ENCODE measurements around the gene TMEM130. TPM values are rescaled to one million over a fixed set of nuclear protein-coding genes. Genes with fewer than 3 reads are reported as not detected.
"Not testable (repeated sequence)": the region's sequence is repeated elsewhere in the genome, so short reads cannot be mapped to it uniquely, and the experiment has no call there.

Gene TMEM130
- total RNA-seq, 1 donor from 2014 or later: not detected

DNA sequence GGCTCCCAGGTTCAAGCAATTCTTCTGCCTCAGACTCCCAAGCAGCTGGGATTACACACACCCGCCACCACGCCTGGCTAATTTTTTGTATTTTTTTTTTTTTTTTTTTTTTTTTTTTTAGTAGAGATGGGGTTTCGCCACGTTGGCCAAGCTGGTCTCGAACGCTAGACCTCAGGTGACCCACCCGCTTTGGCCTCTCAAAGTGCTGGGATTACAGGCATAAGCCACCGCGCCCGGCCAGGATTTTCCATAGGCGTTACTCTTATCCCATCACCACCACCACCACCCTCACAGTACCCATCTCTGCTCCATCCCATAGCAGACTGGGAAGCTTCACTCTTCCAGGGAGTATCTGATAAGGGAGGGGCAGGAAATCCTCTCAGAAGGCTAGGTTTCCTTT, 3.8 kb upstream of the TMEM130 start:
- intact Hi-C loops (cut with micrococcal nuclease); DNase-seq (ENCODE audit: low spot score); H3K4me3 Mint-ChIP-seq (ENCODE audit: low read depth); H3K4me1 Mint-ChIP-seq (ENCODE audit: low read depth); H3K27ac Mint-ChIP-seq; H3K36me3 Mint-ChIP-seq (ENCODE audit: low read depth); H3K9me3 Mint-ChIP-seq: not testable (repeated sequence)
- peaks cover 14% of the 10 kb centered on the region for H3K27me3 Mint-ChIP-seq (ENCODE audit: low read depth)

GRCh38 chr7:98872328-98872924, 2.6 kb upstream of the TMEM130 start:
- no peak for DNase-seq (ENCODE audit: low spot score)
- intact Hi-C loops (cut with micrococcal nuclease): no loop called here
- peaks cover 19% of the 10 kb centered on the region for H3K27me3 Mint-ChIP-seq (ENCODE audit: low read depth)
- H3K36me3 Mint-ChIP-seq (ENCODE audit: low read depth): no peaks in the 10 kb centered on the region
- H3K27ac Mint-ChIP-seq: no peak overlapping the region
- no peaks in the 10 kb centered on the region for H3K9me3 Mint-ChIP-seq
- H3K4me3 Mint-ChIP-seq (ENCODE audit: low read depth): no peak overlapping the region
- H3K4me1 Mint-ChIP-seq (ENCODE audit: low read depth): peaks cover 1% of the 10 kb centered on the region

DNA sequence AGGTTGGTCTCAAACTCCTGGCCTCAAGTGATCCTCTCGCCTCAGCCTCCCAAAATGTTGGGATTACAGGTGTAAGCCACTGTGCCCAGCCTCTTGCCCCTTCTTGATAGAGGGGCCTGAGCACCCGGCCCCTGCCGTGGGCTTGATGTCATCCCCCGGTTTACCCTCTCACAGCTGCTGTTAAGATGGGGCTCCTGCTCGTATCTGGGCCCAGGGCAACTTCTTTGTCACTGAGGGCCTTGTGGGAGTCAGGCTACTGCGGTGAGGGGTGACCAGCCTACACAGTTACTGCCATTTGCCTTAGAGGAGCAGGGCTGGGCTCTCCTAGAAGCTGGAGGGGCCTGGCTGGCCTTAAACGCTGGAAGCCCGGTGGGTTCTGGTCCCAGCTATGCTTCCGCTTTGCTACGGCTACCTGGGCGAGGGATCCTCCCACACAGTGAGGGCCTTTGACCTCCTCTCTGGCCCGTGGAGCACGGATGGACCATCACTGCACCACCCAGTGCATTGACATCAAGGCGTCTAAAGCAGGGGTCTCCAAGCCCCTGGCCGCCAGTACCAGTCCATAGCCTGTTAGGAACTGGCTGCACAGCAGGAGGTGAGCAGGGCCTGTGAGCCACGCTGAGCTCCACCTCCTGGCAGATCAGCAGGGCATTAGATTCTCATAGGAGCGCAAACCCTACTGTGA, 1.1 kb upstream of the TMEM130 start:
- H3K27ac Mint-ChIP-seq: no peak overlapping the region
- no peak for DNase-seq (ENCODE audit: low spot score)
- peak overlapping the region; percentile 70 for H3K4me3 Mint-ChIP-seq (ENCODE audit: low read depth)
- peaks cover 1% of the 10 kb centered on the region for H3K4me1 Mint-ChIP-seq (ENCODE audit: low read depth)
- H3K36me3 Mint-ChIP-seq (ENCODE audit: low read depth): no peaks in the 10 kb centered on the region
- peaks cover 22% of the 10 kb centered on the region for H3K27me3 Mint-ChIP-seq (ENCODE audit: low read depth)
- no peaks in the 10 kb centered on the region for H3K9me3 Mint-ChIP-seq
- intact Hi-C loops (cut with micrococcal nuclease): no loop called here

- Mint-ChIP-seq H3K36me3 (ENCODE audit: low read depth) (no peaks in the 10 kb centered on the region), H3K27ac (no peak overlapping the region), H3K9me3 (no peaks in the 10 kb centered on the region), H3K4me3 (ENCODE audit: low read depth) (peak overlapping the region; percentile 70), H3K4me1 (ENCODE audit: low read depth) (peaks cover 1% of the 10 kb centered on the region), H3K27me3 (ENCODE audit: low read depth) (peaks cover 19% of the 10 kb centered on the region)
- intact Hi-C loops (cut with micrococcal nuclease): no loop called here
- peak; percentile 51 for DNase-seq (ENCODE audit: low spot score)
Measured at GRCh38 chr7:98870121-98870651, 372 bp upstream of the TMEM130 start.

DNA sequence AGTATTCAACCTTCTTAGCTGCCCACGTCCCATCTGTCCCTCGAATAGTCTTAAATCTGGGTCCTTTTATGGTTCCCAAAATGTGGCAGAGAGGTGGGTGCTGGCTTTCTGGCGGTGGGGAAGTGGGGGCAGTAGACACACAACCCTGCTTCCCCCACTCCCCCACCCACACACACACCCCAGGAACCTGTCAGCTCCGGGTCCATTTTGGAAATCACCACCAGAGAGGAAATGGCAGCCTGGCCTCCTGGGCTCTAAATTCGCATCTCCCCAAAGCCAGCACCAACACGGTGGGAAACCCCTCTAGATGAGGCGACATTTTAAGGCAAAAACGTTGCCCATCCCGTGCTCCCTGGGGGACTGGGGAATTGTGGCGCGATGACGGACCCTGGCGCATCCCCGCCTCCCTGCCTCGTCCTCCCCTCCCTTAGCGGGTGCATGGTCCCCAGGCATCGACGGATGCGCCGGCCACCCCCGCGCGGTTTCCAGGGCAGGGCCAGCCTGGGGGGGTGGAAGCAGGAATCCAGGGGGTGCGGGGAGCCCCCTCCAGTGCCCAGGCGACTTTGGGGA, 702 bp downstream of the TMEM130 start:
- Mint-ChIP-seq H3K4me1 (ENCODE audit: low read depth) (peaks cover 1% of the 10 kb centered on the region), H3K4me3 (ENCODE audit: low read depth) (peak overlapping the region; percentile 33), H3K27ac (no peak overlapping the region)

GRCh38 chr7:98868450-98868849, 1.4 kb downstream of the TMEM130 start:
- Mint-ChIP-seq H3K27me3 (ENCODE audit: low read depth) (peaks cover 23% of the 10 kb centered on the region), H3K9me3 (no peaks in the 10 kb centered on the region), H3K27ac (no peak overlapping the region), H3K4me1 (ENCODE audit: low read depth) (peaks cover 1% of the 10 kb centered on the region), H3K36me3 (ENCODE audit: low read depth) (no peaks in the 10 kb centered on the region), H3K4me3 (ENCODE audit: low read depth) (no peak overlapping the region)
- intact Hi-C loops (cut with micrococcal nuclease): no loop called here
- DNase-seq (ENCODE audit: low spot score): no peak

More for the DNA sequence above, 702 bp downstream of the TMEM130 start:
- H3K9me3 Mint-ChIP-seq: no peaks in the 10 kb centered on the region
- no peak for DNase-seq (ENCODE audit: low spot score)
- H3K27me3 Mint-ChIP-seq (ENCODE audit: low read depth): peaks cover 21% of the 10 kb centered on the region
- H3K36me3 Mint-ChIP-seq (ENCODE audit: low read depth): no peaks in the 10 kb centered on the region
- intact Hi-C loops (cut with micrococcal nuclease): no loop called here

GRCh38 chr7:98866765-98867164, 3.0 kb downstream of the TMEM130 start:
- H3K4me1 Mint-ChIP-seq (ENCODE audit: low read depth): peaks cover 1% of the 10 kb centered on the region
- no peak for DNase-seq (ENCODE audit: low spot score)
- intact Hi-C loops (cut with micrococcal nuclease): no loop called here
- H3K27me3 Mint-ChIP-seq (ENCODE audit: low read depth): peaks cover 23% of the 10 kb centered on the region
- H3K9me3 Mint-ChIP-seq: no peaks in the 10 kb centered on the region
- H3K27ac Mint-ChIP-seq: no peak overlapping the region
- no peaks in the 10 kb centered on the region for H3K36me3 Mint-ChIP-seq (ENCODE audit: low read depth)
- no peak overlapping the region for H3K4me3 Mint-ChIP-seq (ENCODE audit: low read depth)

- H3K9me3 Mint-ChIP-seq: no peaks in the 10 kb centered on the region
- intact Hi-C loops (cut with micrococcal nuclease): no loop called here
- H3K4me3 Mint-ChIP-seq (ENCODE audit: low read depth): no peak overlapping the region
- H3K36me3 Mint-ChIP-seq (ENCODE audit: low read depth): no peaks in the 10 kb centered on the region
- H3K27me3 Mint-ChIP-seq (ENCODE audit: low read depth): peaks cover 23% of the 10 kb centered on the region
- no peak for DNase-seq (ENCODE audit: low spot score)
- H3K27ac Mint-ChIP-seq: no peak overlapping the region
- H3K4me1 Mint-ChIP-seq (ENCODE audit: low read depth): peaks cover 1% of the 10 kb centered on the region
Measured at GRCh38 chr7:98866351-98866750, 3.5 kb downstream of the TMEM130 start.

DNA sequence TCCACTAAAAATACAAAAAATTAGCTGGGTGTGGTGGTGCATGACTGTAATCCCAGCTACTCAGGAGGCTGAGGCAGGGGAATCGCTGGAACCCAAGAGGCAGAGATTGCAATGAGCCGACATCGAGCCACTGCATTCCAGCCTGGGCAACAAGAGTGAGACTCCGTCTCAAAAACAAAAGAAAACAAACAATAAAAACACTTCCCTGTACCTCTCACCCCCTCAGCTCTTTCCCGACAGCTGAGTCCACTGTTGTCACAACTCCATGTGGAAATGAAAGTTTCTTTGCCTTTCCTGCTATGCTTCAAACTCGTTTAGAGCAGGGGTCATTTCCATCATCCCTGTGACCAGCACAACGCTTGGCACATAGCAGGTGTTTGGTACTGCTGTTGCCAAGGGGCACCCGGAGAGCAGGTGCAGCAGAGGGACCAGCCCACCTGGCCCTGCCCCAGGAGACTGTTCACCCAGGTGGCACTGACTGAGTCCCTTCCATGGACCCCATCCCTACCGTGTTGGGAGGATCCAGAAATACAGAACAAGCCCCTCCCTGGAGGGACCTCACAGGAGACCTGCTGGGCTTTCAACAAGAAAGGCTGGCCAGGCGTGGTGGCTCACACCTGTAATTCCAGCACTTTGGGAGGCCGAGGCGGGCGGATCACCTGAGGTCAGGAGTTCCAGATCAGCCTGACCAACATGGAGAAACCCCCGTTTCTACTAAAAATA, 4.9 kb downstream of the TMEM130 start:
- intact Hi-C loops (cut with micrococcal nuclease): no loop called here
- H3K9me3 Mint-ChIP-seq: no peaks in the 10 kb centered on the region
- H3K36me3 Mint-ChIP-seq (ENCODE audit: low read depth): no peaks in the 10 kb centered on the region
- no peaks in the 10 kb centered on the region for H3K4me1 Mint-ChIP-seq (ENCODE audit: low read depth)
- no peak overlapping the region for H3K27ac Mint-ChIP-seq
- no peak overlapping the region for H3K4me3 Mint-ChIP-seq (ENCODE audit: low read depth)
- no peak for DNase-seq (ENCODE audit: low spot score)
- peaks cover 21% of the 10 kb centered on the region for H3K27me3 Mint-ChIP-seq (ENCODE audit: low read depth)

- no peak overlapping the region for H3K27ac Mint-ChIP-seq
- no peak overlapping the region for H3K4me3 Mint-ChIP-seq (ENCODE audit: low read depth)
- intact Hi-C loops (cut with micrococcal nuclease): no loop called here
- no peaks in the 10 kb centered on the region for H3K36me3 Mint-ChIP-seq (ENCODE audit: low read depth)
- H3K9me3 Mint-ChIP-seq: no peaks in the 10 kb centered on the region
- no peaks in the 10 kb centered on the region for H3K4me1 Mint-ChIP-seq (ENCODE audit: low read depth)
- peaks cover 16% of the 10 kb centered on the region for H3K27me3 Mint-ChIP-seq (ENCODE audit: low read depth)
- DNase-seq (ENCODE audit: low spot score): no peak
Measured at GRCh38 chr7:98863601-98864000, 6.2 kb downstream of the TMEM130 start.

- H3K36me3 Mint-ChIP-seq (ENCODE audit: low read depth): no peaks in the 10 kb centered on the region
- H3K4me1 Mint-ChIP-seq (ENCODE audit: low read depth): no peaks in the 10 kb centered on the region
- H3K27ac Mint-ChIP-seq: no peak overlapping the region
- H3K4me3 Mint-ChIP-seq (ENCODE audit: low read depth): no peak overlapping the region
- intact Hi-C loops (cut with micrococcal nuclease): no loop called here
- no peak for DNase-seq (ENCODE audit: low spot score)
- H3K27me3 Mint-ChIP-seq (ENCODE audit: low read depth): peaks cover 13% of the 10 kb centered on the region
- H3K9me3 Mint-ChIP-seq: no peaks in the 10 kb centered on the region
Measured at GRCh38 chr7:98862716-98863420, 6.9 kb downstream of the TMEM130 start.

- H3K36me3 Mint-ChIP-seq (ENCODE audit: low read depth): no peaks in the 10 kb centered on the region
- no peak overlapping the region for H3K4me3 Mint-ChIP-seq (ENCODE audit: low read depth)
- intact Hi-C loops (cut with micrococcal nuclease): no loop called here
- DNase-seq (ENCODE audit: low spot score): no peak
- H3K27me3 Mint-ChIP-seq (ENCODE audit: low read depth): peaks cover 11% of the 10 kb centered on the region
- no peaks in the 10 kb centered on the region for H3K9me3 Mint-ChIP-seq
- H3K27ac Mint-ChIP-seq: no peak overlapping the region
- no peaks in the 10 kb centered on the region for H3K4me1 Mint-ChIP-seq (ENCODE audit: low read depth)
Measured at GRCh38 chr7:98862203-98862602, 7.6 kb downstream of the TMEM130 start.

Data from activated T-helper 2 cell treated with anti-CD3 and anti-CD28 coated beads, Interferon-gamma antibody, Interleukin-2, Interleukin-4, amounts not matched to agents 10 μg/mL and 5 μg/mL and 100 μg/mL, durations not matched to agents 14 hours and 24 hours and 36 hours (primary cell).